ENCODE results near the gene MDFI.

- TF ChIP-seq, protein P1, sequence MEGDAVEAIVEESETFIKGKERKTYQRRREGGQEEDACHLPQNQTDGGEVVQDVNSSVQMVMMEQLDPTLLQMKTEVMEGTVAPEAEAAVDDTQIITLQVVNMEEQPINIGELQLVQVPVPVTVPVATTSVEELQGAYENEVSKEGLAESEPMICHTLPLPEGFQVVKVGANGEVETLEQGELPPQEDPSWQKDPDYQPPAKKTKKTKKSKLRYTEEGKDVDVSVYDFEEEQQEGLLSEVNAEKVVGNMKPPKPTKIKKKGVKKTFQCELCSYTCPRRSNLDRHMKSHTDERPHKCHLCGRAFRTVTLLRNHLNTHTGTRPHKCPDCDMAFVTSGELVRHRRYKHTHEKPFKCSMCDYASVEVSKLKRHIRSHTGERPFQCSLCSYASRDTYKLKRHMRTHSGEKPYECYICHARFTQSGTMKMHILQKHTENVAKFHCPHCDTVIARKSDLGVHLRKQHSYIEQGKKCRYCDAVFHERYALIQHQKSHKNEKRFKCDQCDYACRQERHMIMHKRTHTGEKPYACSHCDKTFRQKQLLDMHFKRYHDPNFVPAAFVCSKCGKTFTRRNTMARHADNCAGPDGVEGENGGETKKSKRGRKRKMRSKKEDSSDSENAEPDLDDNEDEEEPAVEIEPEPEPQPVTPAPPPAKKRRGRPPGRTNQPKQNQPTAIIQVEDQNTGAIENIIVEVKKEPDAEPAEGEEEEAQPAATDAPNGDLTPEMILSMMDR (IDR thresholded peaks at IDR 0.05): no peak
- no peak for TF ChIP-seq POLR2A (IDR thresholded peaks at IDR 0.05)
These were observed 2.2 kb downstream of the MDFI start for GRCh38 chr6:41640426-41640825.

Data from testis (tissue), 2 donors.